SIG-M5 treated with dmso at 0.1 percent for 504 hours (cell line): ENCODE data around the gene STYK1.
A peak's percentile ranks its signal among the peaks of the same experiment; 100 is the strongest.

ENCODE experiments used
- DNase-seq: peaks from one replicate; lab custom pipeline; 2025; ENCODE audit not compliant: unreplicated experiment; lab: John Stamatoyannopoulos, UW

Gene STYK1, protein sequence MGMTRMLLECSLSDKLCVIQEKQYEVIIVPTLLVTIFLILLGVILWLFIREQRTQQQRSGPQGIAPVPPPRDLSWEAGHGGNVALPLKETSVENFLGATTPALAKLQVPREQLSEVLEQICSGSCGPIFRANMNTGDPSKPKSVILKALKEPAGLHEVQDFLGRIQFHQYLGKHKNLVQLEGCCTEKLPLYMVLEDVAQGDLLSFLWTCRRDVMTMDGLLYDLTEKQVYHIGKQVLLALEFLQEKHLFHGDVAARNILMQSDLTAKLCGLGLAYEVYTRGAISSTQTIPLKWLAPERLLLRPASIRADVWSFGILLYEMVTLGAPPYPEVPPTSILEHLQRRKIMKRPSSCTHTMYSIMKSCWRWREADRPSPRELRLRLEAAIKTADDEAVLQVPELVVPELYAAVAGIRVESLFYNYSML

DNA sequence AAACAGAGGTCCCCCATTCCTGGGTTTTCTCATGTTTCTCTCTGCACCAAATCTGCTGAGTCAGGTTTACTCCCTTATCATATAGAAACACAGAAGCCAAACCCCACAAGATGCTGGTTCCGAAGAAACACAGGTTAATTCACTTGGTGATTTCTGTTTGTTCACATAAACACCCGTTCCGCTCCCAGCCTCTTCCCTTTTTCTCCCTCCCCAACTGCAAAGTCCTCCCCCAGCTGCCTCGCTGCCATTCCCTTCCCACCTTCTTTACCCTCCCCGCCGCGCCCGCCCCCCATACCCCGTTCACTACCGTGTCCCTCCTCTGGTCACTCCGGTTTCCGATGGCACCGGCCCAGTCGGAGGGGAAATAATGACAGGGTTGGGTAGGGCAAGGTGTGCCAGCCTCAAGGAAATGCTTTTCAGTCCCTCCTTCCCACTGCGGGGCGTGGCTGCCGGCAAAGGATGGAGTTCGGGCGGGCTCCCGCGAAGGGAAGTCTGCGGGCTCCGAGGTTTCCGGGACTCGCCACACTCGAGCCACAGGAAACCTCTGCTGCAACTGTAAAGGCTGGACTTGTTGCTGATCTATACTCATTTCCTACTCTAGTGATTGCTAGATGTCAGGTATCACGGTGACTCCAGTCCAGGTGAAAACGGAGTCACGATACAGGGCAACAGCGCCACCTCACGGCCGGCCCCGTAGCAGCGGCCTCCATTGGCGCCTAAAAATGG, at the start of gene STYK1:
TSS of gene STYK1 (minus strand) at position 394 of the 726 bp plus-strand sequence. CDS start 39,434 bp downstream, outside the sequence.
- DNase-seq, result peak; percentile 58

DNA sequence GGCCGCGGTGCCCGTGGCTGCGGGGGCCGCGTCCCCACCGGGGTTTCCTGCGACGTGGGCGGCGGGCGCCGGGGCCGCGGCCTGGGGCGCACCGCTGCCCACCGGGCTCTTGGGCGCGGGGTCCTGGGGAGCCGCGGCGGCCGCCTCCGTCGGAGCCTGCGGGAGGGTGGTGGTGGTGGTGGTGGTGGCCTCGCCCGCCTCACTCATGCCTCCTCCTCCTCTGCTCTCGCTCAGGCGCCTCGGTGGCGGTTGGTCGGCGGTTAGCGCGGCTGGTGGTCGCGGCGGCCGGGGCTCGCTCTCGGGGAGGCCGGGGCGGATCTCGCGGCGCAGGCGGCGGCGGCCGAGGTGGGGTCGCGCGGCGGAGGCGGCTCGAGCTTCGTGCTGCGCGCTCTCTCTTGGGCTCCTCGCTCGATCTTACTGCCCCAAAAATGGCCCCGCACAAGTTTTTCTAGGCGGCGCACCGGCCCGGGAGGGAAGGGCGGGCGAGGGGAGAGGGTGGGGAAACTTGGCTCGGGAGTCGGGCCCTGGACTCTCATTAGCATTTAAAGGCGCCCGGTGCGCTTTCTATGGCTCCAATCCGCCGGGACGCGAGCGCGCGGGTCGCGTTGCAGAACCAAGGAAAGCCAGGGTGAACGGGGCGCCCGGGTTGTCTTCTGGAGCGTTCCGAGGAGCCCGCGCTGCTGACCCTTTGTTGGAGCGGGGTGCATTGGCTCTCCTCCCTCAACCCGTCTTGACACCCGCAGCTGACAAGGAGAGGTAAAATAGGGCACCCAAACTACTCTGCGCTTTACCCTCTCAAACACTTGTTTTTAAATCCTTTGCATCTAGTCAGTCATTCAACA, 49.3 kb upstream of the STYK1 start, which contains the start of gene YBX3:
TSS of gene YBX3 (minus strand) at position 419 of the 842 bp plus-strand sequence. CDS start at position 207, 212 bp downstream.
- peak; percentile 84 for DNase-seq

DNA sequence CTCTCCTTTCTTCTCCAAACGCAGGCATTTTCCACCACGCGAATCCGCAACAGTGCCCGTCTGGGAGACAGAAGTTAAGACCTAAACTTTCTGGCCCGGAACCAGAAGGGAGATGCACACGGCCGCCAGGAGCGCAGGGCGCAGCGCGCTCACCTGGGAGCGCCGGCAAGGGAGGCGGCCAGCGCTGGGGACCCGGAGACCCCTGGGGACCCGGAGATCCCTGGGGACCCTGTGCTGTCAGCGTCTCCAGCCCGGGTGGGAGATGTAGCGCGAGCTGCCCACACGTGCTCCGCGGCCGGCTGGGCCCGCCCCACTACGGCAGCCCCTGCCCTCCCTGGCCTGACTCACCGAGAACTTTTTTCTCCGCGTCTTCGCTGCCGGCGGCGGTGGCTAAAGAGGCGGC, 48.7 kb upstream of the STYK1 start:
- peak; percentile 59 for DNase-seq

DNA sequence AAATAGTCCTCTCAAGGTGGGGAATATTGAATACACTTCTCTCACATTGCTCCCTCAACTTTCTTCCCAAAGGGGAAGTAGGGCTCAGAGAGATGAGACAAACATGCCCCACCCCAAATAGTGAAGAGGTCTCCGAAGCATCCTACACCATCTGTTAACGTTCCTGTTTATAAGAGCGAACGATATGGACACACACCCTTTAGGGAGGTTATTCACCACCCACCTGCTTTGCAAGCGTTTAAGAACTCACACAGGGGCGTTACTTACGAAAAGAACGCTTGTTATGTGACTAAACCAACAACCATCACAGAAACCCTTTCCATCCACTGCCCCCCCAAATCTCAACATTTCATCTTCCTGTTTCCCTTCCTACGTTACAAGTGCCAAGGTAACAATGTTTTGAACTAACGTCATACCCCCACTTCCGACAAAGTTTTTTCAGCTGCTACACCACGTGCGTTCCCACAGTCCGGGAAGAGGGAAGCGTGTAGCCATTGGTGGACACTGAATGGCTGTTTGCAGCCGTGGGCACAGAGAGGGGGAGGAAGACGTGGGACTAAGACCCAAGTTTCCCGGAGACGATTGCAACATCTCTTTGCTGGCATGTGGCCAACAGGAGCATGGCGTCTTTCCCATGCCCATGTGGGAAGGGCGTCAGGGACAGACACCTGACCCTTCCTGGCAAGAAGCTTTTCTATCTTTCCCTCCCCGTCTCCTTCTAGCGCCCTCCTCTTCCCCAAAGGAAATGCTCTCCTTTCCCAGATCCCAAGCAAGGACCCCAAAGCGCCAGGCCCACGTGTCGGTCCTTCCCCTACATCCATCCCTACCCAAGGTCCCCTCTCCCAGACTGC, 48.0 kb upstream of the STYK1 start:
- DNase-seq, result peak; percentile 93

DNA sequence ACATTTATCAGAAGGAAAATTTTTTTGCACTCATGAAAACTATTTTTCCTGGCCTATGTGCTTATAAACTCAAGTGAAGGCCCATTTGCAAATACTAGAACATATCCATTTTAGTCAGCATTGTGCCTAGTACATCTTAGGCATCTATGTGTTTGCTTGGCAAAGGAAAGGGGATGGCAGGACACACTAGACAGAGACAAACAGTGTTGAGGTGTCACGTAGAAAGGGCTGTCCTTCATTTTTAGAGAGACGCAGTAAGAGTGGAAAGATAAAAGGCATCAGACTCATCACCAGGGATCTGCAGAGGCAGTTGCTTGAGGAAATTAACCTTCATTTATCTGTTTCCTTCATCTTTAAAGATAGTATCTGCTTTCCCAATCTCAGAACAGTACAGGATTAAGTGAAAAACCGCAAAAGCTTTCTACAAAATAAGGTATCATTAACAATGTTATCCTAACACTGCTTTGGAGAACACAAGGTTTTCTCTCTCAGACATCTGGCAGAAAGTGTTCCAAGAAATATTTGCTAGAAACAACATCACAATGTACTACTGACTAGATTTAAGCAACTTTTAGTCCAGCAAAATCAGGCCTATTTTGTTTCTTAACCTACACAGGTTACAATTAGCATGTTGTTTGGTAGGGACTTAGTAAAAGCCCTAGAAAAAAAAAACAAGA, 47.3 kb upstream of the STYK1 start:
- DNase-seq, result no peak

DNA sequence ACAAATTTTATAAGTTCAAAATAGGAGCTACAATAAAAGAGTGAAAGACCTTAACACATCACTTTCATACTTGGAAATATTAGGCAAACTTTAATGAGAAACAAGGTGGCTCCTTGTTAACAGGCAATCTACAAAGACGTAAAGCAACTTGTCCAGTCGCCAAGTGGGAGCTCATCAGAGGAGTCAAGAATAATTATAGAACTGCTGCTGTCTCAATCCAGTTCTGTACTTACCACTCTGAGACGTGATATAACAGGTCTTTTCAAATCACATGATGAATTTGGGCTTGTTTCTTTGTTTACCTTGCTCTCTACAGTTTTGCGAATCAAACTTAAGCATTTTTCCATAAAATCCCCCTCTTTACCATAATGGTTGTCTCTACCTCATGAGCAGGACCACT, 45.6 kb upstream of the STYK1 start:
- no peak for DNase-seq

DNA sequence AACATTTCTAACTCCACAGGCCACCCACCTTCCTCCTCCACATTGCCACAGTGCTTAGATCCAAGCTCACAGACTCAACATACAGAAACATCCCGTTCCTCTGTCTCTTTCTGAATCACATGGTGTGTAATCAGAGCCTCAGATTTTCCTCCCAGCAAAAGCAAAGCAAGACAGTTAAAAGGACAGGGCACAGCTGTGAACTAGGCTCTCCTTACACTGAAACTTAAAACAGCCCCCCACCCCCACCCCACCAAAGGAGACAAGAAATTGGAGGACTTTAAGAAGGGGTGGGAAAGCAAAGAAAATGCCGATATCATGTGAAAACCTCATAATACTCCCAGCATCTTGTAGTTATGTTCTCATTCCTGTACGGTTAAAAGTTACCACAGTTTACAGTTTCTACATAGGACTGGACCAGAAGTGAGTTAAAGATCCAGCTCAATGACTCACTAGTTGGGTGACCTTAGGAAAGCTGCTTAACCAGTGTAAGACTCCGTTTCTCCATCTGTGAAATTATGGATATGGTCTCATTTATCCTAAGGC, 44.5 kb upstream of the STYK1 start:
- no peak for DNase-seq

DNA sequence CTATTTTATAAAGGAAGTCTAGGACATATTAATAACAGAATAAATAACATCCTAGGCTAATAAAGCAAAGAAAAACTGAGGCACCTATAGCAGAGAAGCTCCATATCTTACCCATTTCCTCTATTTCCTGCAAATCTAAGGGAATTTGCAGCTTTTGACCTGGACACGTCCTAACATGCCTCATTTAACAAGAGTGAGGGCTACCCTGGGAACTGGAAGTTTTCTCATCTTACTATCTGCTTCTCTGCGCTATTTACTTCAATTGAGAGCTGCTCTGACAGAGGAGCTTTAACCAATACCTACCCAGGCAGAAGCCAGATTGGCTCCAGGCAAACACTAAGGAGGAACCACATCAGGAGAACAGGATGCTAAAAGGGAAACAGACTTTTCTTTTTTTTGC, 43.6 kb upstream of the STYK1 start:
- no peak for DNase-seq

DNA sequence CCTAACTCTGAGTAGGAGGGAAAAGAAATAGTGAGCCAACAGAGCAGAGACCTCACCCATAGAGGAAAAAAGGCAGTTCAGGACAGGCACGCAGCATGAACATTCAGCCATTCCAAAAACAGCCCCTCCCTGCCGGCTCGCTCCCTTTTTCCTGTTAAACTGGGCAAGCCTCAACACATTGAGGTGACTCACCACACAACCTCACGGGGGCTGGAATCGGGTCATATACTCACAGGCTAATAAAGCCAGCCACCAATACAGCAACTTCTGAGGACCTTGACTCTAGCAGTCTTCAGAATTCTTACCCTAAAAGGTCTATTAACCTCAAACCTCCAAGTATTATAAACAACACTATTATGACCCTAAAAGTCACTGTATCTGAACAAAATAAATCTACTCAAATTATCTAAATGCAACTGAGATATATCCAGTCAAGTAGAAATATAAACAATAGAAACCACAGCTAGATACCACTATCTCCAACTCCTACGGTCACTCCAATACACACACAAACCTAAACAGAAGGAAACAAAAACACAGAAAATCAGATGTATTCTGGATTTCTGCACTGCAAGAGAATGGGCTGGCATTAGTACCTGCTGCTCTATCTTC, 43.0 kb upstream of the STYK1 start:
- DNase-seq, result no peak

DNA sequence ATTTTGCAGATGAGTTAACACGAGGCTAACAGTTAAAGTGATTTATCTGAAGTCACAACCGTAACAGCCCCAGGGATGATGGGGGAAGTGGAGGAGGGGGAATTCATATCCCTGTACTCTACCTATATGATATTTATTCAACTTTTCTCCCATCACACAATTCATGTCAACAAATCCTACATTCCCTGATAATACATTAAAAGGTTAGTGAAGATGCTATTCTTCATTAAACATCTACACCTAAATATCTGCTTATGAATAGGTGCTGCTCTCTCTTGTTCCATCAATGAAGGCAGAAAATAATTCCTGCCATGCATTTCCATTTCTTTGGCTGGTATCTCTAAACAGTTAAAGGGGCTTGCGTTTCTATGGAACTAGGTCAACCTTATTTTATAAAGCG, 42.4 kb upstream of the STYK1 start:
- no peak for DNase-seq

DNA sequence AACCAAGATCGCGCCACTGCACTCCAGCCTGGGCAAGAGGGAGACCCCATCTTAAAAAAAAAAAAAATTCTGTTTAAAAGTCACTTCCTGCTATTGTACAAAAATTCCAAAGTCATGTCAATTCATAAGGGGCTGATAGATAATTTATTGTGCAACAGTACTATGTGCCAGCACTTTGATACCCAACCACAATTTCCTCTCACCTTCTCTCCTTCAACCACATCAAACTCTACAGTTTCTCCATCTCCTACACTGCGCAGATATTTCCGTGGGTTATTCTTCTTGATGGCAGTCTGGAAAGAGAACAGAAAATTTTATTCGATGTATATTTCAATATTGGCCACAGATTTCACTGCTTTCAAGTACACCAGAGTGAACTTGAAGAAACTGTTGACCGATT, 41.6 kb upstream of the STYK1 start:
- DNase-seq, result no peak

DNA sequence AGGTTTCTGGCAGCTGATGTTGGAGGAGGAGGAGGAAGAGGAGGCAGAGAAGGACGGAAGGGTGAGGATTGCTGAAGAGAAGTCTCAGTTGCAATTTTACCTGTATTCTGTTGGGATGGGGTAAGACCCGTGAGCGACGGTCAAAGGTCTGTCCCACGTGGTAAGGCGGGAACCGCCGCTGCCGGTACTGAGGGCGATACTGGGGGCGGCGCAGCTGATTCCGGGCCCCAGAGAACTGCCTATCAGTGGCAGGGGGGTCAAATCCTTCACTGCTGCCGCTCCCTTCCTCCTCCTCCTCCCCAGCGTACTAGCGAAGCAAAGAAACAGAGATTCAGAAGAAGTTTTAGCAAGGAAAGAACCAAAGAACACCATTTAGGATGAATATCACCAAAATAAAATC, 36.0 kb upstream of the STYK1 start:
- no peak for DNase-seq

DNA sequence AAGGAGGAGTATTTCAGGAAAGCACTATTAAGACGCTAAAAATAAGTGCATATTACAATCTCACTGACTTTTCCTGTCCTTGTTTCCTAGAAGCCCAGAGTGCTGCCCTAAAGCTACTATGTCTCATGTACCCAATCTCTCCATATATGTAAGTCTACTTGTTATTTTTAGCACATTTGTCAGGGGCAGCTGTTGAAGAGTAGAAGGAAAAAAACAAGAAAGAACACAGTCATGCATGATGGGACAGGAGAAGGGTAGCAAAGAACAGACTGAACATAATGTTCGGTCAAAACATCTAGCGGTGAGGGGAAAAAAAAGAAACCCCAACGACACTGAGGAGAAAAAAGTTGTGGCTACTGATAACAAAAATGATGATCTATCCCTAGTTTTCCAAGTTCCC, 35.0 kb upstream of the STYK1 start:
- DNase-seq, result no peak

DNA sequence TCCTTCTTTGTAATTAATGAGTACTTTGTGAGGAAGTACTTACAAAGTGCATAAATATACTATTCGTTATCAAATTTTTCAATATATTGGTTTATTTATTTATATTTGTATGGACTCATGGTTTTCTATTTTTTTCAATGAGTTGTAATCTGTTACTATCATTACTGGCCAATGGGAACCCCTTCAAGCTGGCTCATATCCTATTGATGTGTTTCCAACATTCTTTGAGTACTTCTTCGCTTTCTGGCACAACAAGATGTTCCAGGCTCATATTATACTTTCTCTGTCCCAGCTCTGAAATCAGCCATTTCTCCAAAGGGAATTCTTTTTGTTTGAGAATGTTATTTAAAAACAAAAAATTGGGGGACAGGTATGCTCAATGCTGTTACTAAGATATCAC, 31.8 kb upstream of the STYK1 start:
- DNase-seq, result no peak

DNA sequence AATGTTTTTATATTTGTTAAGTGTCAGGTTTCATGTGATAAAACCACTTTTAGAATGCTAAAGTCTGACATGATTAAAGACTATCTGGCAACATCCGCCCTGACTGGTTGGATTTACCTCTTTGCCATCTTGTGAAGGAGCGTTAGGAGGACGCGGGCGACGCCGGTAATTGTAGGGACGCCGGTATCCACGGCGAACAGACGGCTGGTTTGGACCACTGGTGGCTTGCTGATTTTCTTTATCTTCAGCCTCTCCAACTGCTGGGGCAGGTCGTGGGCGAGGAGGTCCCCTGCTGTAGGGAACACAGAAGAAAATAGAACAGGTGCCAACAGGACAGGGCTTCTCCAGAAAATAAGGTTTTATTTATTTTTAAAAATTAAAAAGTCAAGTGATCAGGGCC, 28.0 kb upstream of the STYK1 start:
- DNase-seq, result no peak

DNA sequence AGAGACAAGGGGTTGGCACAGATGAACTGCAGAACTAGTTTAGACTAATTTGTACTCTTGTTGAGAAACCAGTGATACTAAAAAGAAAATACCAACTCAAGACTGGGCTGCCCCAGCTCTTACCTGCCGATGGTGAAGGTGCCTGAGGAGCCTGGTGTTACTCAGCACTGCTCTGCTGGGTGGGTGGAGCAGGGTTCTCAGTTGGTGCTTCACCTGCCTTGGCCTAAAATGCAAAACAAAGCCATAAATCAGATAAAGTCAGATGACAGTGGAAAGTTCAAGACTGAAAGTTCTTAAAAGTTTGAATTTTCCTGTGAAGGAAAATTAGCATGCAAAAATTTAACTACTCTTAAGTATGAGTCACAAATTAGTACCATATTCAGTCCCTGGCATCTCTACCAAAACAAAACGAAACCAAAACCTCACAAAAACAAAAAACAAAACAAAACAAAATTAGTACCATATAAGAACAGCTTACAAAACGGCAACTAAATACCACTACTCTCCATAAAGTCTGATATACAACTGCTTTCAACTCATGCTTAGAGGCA, 27.4 kb upstream of the STYK1 start:
- DNase-seq, result no peak

DNA sequence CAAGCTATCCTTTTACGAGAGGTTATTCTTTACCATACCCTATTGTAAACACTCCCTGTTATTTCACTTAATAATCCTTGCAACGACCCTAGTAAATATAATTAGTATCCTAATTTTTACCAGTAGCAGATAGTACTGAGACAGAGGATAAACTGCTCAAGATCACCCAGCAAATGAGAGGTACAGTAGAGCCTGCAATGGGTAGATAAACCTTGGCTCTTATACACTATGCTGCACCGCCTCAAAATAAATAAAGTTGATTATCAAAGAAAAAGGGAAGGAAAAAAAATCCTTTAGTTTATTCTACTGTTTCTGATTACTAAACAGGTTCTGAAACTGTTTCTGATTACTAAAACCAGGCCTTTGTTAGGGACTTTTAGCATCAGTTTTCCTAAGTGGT, 26.7 kb upstream of the STYK1 start:
- DNase-seq, result no peak

DNA sequence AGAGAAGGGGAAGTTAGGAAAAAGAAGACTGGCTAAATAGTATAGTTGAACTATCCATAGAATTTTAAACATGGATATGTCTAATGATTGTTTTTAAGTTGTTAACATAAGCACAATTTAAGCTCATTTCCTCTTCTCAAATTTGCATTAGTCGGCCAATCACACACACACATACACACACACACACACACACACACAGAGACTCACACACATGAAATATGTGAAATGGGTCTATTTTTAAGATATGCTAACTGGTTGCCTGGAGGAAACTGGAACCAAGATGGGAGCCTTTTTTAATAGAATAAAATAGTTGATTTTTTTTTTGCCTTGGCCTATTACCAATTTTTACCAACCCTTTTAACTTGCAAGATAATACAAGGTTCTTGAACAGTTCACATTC, 24.0 kb upstream of the STYK1 start:
- no peak for DNase-seq

DNA sequence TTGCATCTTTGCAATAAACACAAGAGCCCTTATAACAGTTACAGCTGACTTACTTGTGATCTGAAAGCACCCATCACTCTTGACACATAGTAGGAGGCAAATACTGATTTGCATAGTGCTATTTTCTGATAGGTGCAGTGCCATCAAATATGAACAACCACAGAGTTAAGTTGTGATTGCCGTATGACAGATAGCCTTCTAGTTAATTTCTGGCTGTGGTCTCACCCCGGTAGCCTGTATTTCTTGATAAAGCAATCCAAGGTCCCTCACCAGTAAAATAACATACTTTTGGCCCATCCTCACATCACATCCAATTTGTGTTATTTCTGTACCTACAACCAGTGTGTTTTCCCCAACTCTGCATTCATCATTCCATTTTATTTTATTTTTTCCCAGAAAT, 23.3 kb upstream of the STYK1 start:
- no peak for DNase-seq
